ENCODE data around the gene GPHA2. TPM values are rescaled to one million over a fixed set of nuclear protein-coding genes. Genes with fewer than 3 reads are reported as not detected.

Gene GPHA2
- total and polyA plus RNA-seq, 7 donors = not detected

DNA sequence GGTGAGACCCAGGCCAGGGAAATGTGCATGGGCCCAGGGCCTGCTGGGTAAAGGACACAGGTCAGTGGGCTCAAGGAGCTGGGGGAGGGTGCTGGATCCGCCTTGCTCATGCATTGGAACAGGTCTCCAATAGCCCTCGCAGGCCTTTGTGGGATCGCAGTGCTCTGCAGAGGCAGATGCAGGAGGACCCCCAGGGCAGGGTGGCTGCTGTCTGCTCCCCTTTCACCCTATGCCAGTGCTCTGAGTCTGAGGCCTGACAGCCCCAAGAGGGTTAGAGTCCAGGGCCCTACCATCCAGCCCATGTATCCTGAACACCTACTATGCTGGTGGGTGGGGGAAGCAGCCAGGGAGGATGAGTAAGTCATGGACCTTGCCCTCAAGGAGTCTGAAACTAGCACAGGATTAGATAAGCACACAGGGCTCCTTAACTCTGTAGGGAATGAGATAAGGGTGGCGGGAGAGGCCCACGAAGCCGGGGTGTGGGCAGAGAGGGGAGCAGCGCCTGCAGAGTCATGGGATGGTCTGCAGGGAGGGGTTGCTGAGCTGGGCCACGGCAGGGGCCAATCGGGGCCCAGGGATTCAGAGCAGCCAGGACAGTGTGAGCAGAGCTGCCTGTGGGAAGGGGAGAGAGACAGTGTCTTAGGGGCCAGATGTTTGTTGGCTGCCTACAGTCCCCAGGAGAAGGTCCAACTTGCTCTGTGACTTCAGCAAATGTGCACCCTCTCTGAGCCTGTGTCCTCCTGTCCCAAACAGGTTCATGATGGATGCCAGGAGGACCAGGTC, 46.8 kb downstream of the GPHA2 start:
- intact Hi-C loops (cut with DNase I) = no loop called here
- no peak overlapping the region for H3K4me3 ChIP-seq
- no peaks in the 10 kb centered on the region for H3K9me3 ChIP-seq
- DNase-seq (no peak), ATAC-seq (no peak)
- peaks cover 6% of the 10 kb centered on the region for H3K4me1 ChIP-seq
- TF ChIP-seq, protein P1, sequence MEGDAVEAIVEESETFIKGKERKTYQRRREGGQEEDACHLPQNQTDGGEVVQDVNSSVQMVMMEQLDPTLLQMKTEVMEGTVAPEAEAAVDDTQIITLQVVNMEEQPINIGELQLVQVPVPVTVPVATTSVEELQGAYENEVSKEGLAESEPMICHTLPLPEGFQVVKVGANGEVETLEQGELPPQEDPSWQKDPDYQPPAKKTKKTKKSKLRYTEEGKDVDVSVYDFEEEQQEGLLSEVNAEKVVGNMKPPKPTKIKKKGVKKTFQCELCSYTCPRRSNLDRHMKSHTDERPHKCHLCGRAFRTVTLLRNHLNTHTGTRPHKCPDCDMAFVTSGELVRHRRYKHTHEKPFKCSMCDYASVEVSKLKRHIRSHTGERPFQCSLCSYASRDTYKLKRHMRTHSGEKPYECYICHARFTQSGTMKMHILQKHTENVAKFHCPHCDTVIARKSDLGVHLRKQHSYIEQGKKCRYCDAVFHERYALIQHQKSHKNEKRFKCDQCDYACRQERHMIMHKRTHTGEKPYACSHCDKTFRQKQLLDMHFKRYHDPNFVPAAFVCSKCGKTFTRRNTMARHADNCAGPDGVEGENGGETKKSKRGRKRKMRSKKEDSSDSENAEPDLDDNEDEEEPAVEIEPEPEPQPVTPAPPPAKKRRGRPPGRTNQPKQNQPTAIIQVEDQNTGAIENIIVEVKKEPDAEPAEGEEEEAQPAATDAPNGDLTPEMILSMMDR (IDR thresholded peaks at IDR 0.05) = no peak
- no peak overlapping the region for H3K27ac ChIP-seq
- 70 to 76% (median 70%) methylated on average over 9 of the region's 9 CpGs for WGBS, 3 donors
- H3K36me3 ChIP-seq (ENCODE audit: insufficient read depth in 1 of 2, low read depth in 1 of 2) = no peaks in the 10 kb centered on the region
- H3K27me3 ChIP-seq (ENCODE audit: insufficient read depth in 3 of 3, low read length in 2 of 3) = no peaks in the 10 kb centered on the region

DNA sequence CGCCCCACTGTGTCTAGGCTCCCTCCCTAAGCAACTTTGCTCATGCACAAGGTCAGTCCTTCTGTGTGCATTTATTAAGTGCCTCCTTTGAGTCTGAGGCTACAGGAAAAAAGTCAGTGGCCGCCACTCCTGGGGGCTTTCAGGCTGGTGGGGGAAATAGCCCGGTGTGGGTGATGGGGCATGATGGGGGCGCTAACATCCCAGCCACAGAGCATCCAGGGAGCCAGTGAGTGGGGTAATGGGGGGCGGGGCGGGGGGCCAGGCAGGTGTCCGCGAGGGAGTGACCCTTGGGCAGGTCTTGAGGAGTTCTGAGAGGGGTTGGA, 47.3 kb downstream of the GPHA2 start:
- H3K4me3 ChIP-seq = no peak overlapping the region
- intact Hi-C loops (cut with DNase I) = no loop called here
- H3K4me1 ChIP-seq = peaks cover 6% of the 10 kb centered on the region
- ATAC-seq (no peak), DNase-seq (no peak)
- H3K27me3 ChIP-seq (ENCODE audit: insufficient read depth in 3 of 3, low read length in 2 of 3) = no peaks in the 10 kb centered on the region
- H3K36me3 ChIP-seq (ENCODE audit: insufficient read depth in 1 of 2, low read depth in 1 of 2) = no peaks in the 10 kb centered on the region
- H3K27ac ChIP-seq = no peak overlapping the region
- 65 to 72% (median 71%) methylated on average over 8 of the region's 8 CpGs for WGBS, 3 donors
- TF ChIP-seq, protein P1 (IDR thresholded peaks at IDR 0.05) = no peak
- no peaks in the 10 kb centered on the region for H3K9me3 ChIP-seq

GRCh38 chr11:64887757-64888405, 47.8 kb downstream of the GPHA2 start:
- no peaks in the 10 kb centered on the region for H3K9me3 ChIP-seq
- no peaks in the 10 kb centered on the region for H3K27me3 ChIP-seq (ENCODE audit: insufficient read depth in 3 of 3, low read length in 2 of 3)
- H3K4me1 ChIP-seq = peaks cover 6% of the 10 kb centered on the region
- TF ChIP-seq, protein P1 (IDR thresholded peaks at IDR 0.05) = peak; percentile 99
- WGBS, 3 donors = 16 to 32% (median 20%) methylated on average over 20 to 34 of the region's 34 CpGs
- peak; percentile 86 to 91 for DNase-seq
- H3K4me3 ChIP-seq = peak overlapping the region; percentile 52
- intact Hi-C loops (cut with DNase I) = no loop called here
- ATAC-seq = peak; percentile 90 to 98 (median 96)
- peak overlapping the region; percentile 76 for H3K27ac ChIP-seq
- no peaks in the 10 kb centered on the region for H3K36me3 ChIP-seq (ENCODE audit: insufficient read depth in 1 of 2, low read depth in 1 of 2)

DNA sequence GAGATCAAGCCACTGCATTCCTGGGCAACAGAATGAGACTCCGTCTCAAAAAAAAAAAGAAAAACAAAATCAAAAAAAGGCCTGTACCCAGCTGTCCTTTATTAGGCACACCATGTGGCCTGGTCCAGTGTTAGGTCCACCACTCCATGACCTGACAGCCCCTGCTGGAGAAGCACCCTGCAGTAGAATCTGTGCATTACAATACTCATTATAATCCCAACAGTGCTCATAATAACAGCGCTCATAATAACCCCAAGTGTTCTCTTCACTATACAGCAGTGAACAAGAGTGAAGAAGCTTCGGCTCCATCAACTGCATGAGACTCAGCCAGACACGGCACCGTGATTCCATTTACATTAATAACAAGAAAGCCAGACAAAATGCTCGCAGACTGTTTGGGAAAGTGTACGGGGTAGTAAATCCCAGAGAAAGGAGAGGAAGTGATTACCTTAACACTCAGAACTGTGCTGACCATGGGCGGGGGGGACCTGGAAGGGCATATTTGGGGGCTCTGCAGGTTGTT, 48.4 kb downstream of the GPHA2 start:
- H3K27ac ChIP-seq = peak overlapping the region; percentile 76
- H3K36me3 ChIP-seq (ENCODE audit: insufficient read depth in 1 of 2, low read depth in 1 of 2) = no peaks in the 10 kb centered on the region
- H3K27me3 ChIP-seq (ENCODE audit: insufficient read depth in 3 of 3, low read length in 2 of 3) = no peaks in the 10 kb centered on the region
- DNase-seq (no peak), ATAC-seq (peak in 1 of 4 donors; percentile 3)
- H3K4me1 ChIP-seq = peaks cover 6% of the 10 kb centered on the region
- TF ChIP-seq, protein P1 (IDR thresholded peaks at IDR 0.05) = no peak
- 75 to 85% (median 77%) methylated on average over 8 of the region's 8 CpGs for WGBS, 3 donors
- H3K9me3 ChIP-seq = no peaks in the 10 kb centered on the region
- intact Hi-C loops (cut with DNase I) = no loop called here
- peak overlapping the region; percentile 52 for H3K4me3 ChIP-seq

Data from psoas muscle (tissue), 8 donors.